ENCODE measurements around the gene REST.

DNA sequence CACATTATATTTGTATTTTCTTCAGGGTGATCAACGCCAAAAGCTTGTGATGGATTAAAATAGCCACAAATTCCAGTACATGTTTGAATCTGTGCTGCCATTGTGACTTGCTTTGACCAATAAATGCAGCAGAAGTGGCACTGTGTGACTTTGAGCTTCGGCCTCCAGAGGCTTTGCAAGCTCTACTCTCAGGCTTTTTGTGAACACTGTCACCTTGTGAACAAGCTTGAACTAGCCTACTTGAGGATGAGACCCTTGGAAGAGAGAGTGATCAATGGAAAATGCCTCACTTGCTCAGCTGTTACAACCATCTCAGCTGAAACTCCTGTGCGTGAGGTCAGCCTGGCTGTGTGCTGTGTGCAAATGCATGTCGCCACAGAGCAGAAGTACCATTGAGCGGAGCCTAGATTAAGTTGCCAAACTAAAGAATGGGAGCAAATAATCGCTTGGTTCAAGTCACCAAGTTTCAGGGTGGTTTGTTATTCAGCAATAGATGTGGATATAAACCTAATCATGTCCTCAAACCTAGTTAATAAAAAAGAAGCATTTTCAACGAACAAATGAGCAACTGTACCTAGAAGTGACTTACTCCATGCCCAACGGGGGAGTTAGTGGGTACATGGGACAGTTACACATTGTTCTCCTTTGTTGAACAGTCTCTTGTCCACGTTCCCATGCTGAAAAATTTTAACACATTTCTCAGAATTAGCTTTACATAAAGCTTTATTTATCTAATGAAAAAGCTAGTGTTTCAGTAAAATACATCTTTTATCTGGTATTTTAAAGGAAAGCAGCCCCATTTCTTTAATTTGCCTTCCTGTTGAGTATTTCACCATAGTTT lies 46.2 kb downstream of the REST start:
- TF ChIP-seq POLR2A (IDR thresholded peaks at IDR 0.05; ENCODE audit: low read depth, low read length) (no peak), POLR2AphosphoS5 (IDR thresholded peaks at IDR 0.05; ENCODE audit: low read depth, low read length) (no peak), TAF1 (IDR thresholded peaks at IDR 0.05; ENCODE audit: borderline replicate concordance, low read depth, low read length) (no peak)
